ENCODE measurements around the gene AGPAT3. TPM values are rescaled to one million over a fixed set of nuclear protein-coding genes. Genes with fewer than 3 reads are reported as not detected.

Gene AGPAT3
- polyA plus RNA-seq, 1 donor from 2014 or later = 8.8 TPM

DNA sequence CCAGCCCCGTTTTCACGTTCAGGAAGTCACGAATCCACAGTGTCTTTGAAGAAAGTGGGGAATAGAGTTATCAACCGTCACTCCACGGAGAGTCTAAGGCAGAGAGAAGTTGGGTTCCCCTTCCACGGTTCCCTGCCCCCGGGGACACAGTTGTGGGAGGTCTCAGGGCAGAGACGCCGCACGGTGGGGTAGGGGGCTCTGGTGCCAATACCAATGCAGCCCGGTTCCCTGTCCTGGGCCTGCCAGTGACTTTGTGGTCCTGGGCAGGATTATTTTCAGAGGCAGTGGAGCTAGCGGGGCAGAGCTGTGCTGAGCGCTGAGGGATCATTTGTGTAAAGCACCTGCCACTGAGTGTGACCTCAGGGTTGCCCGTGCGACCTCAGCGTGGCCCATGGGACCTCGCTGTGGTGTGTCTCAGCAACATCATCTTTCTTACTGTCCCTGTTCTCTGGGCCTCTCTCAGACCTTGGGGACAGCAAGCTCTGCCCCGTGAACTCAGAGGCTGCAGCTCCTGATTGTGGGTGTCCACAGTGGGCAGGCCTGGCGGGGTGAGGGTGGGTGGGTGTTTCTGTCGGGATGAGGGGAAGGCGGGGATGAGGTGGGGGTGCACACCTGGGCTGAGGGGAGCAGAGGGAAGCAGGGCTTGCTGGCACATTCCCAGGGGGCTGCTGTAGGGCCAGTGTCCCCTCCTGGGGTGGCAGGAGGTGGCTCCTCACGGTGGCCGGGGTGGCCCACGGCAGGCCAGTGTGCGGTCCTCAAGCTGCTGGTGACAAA lies 65.2 kb downstream of the AGPAT3 start:
- Mint-ChIP-seq H3K9me3 (no peaks in the 10 kb centered on the region), H3K27ac (no peak overlapping the region), H3K36me3 (no peaks in the 10 kb centered on the region), H3K4me3 (no peak overlapping the region), H3K4me1 (peaks cover 2 to 6% (median 4%) of the 10 kb centered on the region in 3 donors), H3K27me3 (no peaks in the 10 kb centered on the region)

- peaks cover 2 to 6% (median 4%) of the 10 kb centered on the region in 3 donors for H3K4me1 Mint-ChIP-seq
- no peaks in the 10 kb centered on the region for H3K27me3 Mint-ChIP-seq
- H3K36me3 Mint-ChIP-seq = no peaks in the 10 kb centered on the region
- H3K9me3 Mint-ChIP-seq = no peaks in the 10 kb centered on the region
- no peak overlapping the region for H3K27ac Mint-ChIP-seq
- H3K4me3 Mint-ChIP-seq = no peak overlapping the region
Observed at GRCh38 chr21:43930848-43931375, 65.9 kb downstream of the AGPAT3 start.

DNA sequence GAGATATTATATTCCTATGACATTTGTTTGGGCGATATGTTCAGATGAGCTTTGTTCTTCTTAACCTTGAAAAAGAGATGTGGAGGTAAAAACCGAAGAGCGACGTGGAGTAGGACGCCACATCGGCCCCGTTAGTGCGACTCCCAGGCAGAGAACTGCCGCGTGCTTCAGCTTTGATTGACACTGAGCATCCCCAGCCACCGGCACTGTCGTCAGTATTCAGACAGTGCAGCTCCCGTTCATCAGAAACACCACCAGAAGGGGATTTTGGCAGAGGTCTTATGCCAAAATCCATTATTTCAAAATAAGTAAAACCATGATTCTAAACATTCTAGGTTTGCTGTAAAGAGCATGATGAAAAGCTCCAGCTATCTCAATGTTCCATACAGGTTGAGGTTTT lies 66.5 kb downstream of the AGPAT3 start:
- H3K27me3 Mint-ChIP-seq = no peaks in the 10 kb centered on the region
- H3K4me1 Mint-ChIP-seq = peaks cover 2 to 6% (median 4%) of the 10 kb centered on the region in 3 donors
- no peaks in the 10 kb centered on the region for H3K36me3 Mint-ChIP-seq
- H3K9me3 Mint-ChIP-seq = no peaks in the 10 kb centered on the region
- no peak overlapping the region for H3K27ac Mint-ChIP-seq
- peak overlapping the region in 1 of 4 donors; percentile 22 for H3K4me3 Mint-ChIP-seq

GRCh38 chr21:43932005-43932404 lies 67.0 kb downstream of the AGPAT3 start:
- Mint-ChIP-seq H3K36me3 (no peaks in the 10 kb centered on the region), H3K4me1 (peaks cover 2 to 6% (median 4%) of the 10 kb centered on the region in 3 donors), H3K4me3 (no peak overlapping the region), H3K9me3 (no peaks in the 10 kb centered on the region), H3K27ac (no peak overlapping the region), H3K27me3 (no peaks in the 10 kb centered on the region)

DNA sequence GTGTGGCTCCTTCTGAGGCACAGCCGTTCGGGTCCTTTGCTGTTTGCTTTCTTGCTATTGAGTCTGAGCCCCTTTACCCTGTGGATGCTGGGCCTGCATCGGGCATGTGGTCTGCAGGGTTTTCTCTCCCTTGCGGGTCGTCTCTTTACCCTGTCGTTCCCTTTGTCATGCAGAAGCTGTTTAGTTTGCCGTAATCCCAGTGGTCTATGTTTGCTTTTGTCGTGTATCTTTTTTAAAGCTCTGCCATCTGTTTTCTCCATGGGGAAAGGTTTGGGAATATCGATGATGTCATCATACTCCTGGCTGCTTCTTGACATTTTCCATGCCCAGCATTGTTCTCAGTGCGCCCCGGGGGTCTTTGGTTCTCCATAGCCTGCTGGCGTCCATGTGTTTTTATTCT lies 68.2 kb downstream of the AGPAT3 start:
- Mint-ChIP-seq H3K27me3 (no peaks in the 10 kb centered on the region), H3K9me3 (no peaks in the 10 kb centered on the region), H3K36me3 (no peaks in the 10 kb centered on the region), H3K4me3 (no peak overlapping the region), H3K27ac (no peak overlapping the region), H3K4me1 (peaks cover 8 to 13% (median 11%) of the 10 kb centered on the region in 3 donors)

DNA sequence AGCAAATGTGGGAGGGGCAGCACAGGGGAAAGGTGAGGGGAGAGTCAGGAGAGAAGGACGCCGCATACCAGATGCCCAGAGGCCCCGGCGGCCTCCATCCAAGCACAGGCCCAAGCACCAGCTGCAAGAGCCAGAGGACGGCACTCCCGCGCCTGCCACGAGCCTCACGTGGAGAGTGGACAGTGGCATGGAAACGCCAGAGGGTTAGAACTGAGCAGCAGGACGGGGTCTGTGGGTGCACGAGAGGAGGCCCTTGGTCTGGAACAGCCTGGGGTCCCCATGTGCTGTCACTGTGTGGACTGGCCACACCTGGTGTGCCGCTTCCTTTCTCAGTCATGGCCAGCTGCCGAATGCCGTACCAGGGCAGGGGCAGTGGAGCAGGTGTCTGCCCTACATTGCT lies 68.7 kb downstream of the AGPAT3 start:
- Mint-ChIP-seq H3K27ac (no peak overlapping the region), H3K9me3 (no peaks in the 10 kb centered on the region), H3K4me3 (no peak overlapping the region), H3K4me1 (peaks cover 11 to 14% (median 14%) of the 10 kb centered on the region in 3 donors), H3K27me3 (no peaks in the 10 kb centered on the region), H3K36me3 (no peaks in the 10 kb centered on the region)

DNA sequence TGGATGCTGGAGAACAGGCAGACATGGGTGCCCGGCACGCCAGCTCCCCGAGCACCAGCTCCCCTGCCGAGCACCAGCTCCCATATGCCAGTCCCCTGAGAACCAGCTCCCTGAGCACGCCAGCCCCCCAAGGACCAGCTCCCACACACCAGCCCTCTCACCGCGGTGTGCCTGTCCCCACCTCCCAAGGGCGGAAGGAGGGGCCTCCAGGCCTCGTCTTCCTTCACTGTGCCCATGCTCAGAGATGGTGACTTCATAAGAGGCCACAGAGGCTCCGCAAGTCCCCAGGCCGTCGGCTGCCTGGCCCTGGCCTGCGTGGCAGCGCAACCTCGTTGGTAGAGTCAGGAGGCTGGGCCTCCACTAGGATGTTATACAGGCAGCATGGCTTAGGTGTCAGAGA lies 69.1 kb downstream of the AGPAT3 start:
- Mint-ChIP-seq H3K4me3 (peak overlapping the region in 1 of 4 donors; percentile 57), H3K4me1 (peaks cover 14 to 18% (median 17%) of the 10 kb centered on the region in 3 donors), H3K9me3 (no peaks in the 10 kb centered on the region), H3K36me3 (no peaks in the 10 kb centered on the region), H3K27ac (no peak overlapping the region), H3K27me3 (no peaks in the 10 kb centered on the region)

DNA sequence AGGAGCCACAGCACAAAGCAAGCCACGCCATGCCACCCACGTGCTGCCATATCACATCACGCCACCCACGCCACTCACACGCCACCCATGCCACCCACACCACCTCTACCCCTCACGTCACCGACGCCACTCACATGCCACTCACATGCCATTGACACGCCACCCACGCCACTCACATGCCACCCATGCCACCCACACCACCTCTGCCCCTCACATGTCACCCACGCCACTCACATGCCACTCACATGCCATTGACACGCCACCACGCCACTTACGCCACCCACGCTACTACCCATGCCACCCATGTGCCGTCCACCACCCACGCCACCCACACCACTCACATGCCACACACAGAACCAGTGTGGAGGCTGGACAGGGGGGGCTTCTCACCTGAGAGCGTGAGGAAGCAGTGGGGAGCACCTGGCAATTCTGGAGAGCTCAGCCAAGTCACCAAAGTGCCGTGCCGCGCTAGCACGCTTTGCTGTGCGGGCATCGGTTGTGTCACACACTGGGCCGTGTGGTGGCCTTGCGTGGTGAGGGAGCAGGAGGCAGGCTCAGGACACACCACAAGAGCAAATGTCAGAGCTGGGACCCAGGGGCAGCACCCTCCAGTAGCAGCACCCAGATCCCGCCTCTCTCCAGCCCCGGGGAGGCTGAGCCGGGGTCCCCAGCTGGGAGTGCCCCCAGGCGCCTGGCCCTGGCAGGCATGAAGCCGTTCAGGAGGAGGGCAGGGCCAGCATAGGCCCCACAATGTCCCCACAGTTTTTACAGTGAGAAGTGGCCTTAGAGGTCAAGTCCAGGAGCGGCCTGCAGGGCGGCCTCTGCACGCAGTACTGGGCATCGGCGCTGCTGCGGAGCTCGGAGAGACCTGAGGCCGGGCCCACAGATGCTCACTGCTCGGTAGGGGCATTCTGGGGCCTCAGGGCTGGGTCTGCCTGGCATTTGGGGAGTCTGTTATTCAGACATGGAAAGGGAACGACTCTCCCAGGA lies 70.0 kb downstream of the AGPAT3 start:
- H3K9me3 Mint-ChIP-seq = no peaks in the 10 kb centered on the region
- no peaks in the 10 kb centered on the region for H3K27me3 Mint-ChIP-seq
- no peaks in the 10 kb centered on the region for H3K36me3 Mint-ChIP-seq
- H3K4me3 Mint-ChIP-seq = no peak overlapping the region
- H3K4me1 Mint-ChIP-seq = peaks cover 17 to 21% (median 17%) of the 10 kb centered on the region in 3 donors
- peak overlapping the region in 1 of 3 donors; percentile 73 for H3K27ac Mint-ChIP-seq

GRCh38 chr21:43935711-43936110 lies 70.7 kb downstream of the AGPAT3 start:
- Mint-ChIP-seq H3K4me1 (peaks cover 17 to 21% (median 17%) of the 10 kb centered on the region in 3 donors), H3K27ac (no peak overlapping the region), H3K4me3 (no peak overlapping the region), H3K27me3 (no peaks in the 10 kb centered on the region), H3K9me3 (no peaks in the 10 kb centered on the region), H3K36me3 (no peaks in the 10 kb centered on the region)

- no peak overlapping the region for H3K4me3 Mint-ChIP-seq
- H3K9me3 Mint-ChIP-seq = no peaks in the 10 kb centered on the region
- no peak overlapping the region for H3K27ac Mint-ChIP-seq
- no peaks in the 10 kb centered on the region for H3K36me3 Mint-ChIP-seq
- no peaks in the 10 kb centered on the region for H3K27me3 Mint-ChIP-seq
- H3K4me1 Mint-ChIP-seq = peaks cover 17 to 20% (median 17%) of the 10 kb centered on the region in 3 donors
Observed at GRCh38 chr21:43936247-43936967, 71.4 kb downstream of the AGPAT3 start.

- Mint-ChIP-seq H3K4me3 (peak overlapping the region in 3 of 4 donors; percentile 27 to 85 (median 66)), H3K27me3 (no peaks in the 10 kb centered on the region), H3K36me3 (no peaks in the 10 kb centered on the region), H3K9me3 (no peaks in the 10 kb centered on the region), H3K27ac (peak overlapping the region; percentile 61 to 97 (median 83)), H3K4me1 (peaks cover 15 to 17% (median 17%) of the 10 kb centered on the region in 3 donors)
Observed at GRCh38 chr21:43937051-43937832, 72.2 kb downstream of the AGPAT3 start.

- Mint-ChIP-seq H3K4me3 (peak overlapping the region; percentile 27 to 86 (median 76)), H3K27ac (peak overlapping the region; percentile 61 to 97 (median 83)), H3K4me1 (peaks cover 15 to 17% (median 17%) of the 10 kb centered on the region in 3 donors)
Observed at GRCh38 chr21:43937891-43938309, 72.9 kb downstream of the AGPAT3 start.

DNA sequence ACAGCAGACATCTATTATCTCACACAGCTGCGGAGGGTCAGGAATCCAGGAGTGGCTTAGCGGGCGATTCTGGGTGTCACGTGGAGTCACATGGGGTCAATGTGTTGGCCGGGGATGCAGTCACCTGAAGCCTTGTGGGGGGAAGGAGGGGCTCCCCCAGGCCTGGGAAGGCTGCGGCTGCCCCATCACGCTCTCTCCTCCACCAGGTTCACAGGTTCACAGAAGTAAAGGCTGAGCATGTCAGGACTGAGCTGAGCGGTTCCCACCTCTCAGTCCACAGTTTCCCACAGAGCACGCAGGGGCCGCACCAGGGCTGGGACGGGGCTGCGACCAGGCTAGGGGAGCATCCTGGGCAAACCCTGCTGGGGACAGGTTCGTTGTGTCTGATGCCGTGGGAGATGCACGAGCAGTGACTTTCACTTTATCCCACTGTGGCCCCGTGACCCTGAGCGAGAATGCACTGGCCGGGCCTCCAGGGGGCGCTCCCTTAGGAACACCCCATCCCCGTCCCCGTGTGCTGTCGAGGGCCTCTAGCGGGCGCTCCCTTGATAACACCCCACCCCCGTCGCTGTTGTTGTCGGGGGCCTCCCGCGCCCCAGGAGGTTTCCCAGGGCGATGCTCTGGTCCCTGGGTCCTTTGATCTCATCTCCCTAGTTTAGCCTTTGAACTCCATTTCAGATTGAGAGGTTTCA lies 73.9 kb downstream of the AGPAT3 start:
- no peaks in the 10 kb centered on the region for H3K9me3 Mint-ChIP-seq
- H3K4me3 Mint-ChIP-seq = peak overlapping the region; percentile 92 to 97 (median 92)
- peaks cover 15 to 17% (median 17%) of the 10 kb centered on the region in 3 donors for H3K4me1 Mint-ChIP-seq
- H3K36me3 Mint-ChIP-seq = no peaks in the 10 kb centered on the region
- peak overlapping the region; percentile 86 to 97 (median 89) for H3K27ac Mint-ChIP-seq
- no peaks in the 10 kb centered on the region for H3K27me3 Mint-ChIP-seq

More at GRCh38 chr21:43937891-43938309, 72.9 kb downstream of the AGPAT3 start:
- Mint-ChIP-seq H3K9me3 (no peaks in the 10 kb centered on the region), H3K27me3 (no peaks in the 10 kb centered on the region), H3K36me3 (no peaks in the 10 kb centered on the region)

Measured in IgD-negative memory B cell (primary cell).